Forelimb muscle (tissue), 1 donor: ENCODE results near the gene SPTBN4. TPM values are rescaled to one million over a fixed set of nuclear protein-coding genes. Genes with fewer than 3 reads are reported as not detected.
"Not testable (repeated sequence)": the region's sequence is repeated elsewhere in the genome, so short reads cannot be mapped to it uniquely, and the experiment has no call there.

ENCODE experiments used
- DNase-seq: peaks from one replicate; pipeline ENCODE4 v3.0.0-alpha.2; 2013; ENCODE audit warnings: low read depth
- polyA plus RNA-seq: library from polyadenylated mRNA; unstranded; fragments of 120-200 nt; gene quantifications from one replicate; pipeline ENCODE4 v1.2.1, GENCODE V29; 2013; ENCODE audit not compliant: insufficient read length

Gene SPTBN4
- polyA plus RNA-seq, 1 donor, result 0.33 TPM

DNA sequence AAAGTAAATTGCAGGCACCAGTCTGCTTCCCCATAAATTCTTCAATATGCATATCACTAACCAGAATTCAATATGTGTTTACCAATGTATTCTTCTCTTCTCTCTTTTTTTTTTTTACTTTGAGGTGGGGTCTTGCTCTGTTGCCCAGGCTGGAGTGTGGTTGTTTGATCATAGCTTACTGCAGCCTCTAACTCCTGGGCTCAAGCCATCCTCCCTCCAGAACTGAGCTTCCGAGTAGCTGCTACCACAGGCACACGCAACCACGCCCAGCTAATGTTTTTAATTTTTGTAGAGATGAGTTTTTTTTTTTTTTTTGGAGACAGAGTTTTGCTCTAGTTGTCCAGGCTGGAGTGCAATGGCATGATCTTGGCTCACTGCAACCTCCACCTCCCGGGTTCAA, 151.2 kb downstream of the SPTBN4 start:
- DNase-seq, result no peak

DNA sequence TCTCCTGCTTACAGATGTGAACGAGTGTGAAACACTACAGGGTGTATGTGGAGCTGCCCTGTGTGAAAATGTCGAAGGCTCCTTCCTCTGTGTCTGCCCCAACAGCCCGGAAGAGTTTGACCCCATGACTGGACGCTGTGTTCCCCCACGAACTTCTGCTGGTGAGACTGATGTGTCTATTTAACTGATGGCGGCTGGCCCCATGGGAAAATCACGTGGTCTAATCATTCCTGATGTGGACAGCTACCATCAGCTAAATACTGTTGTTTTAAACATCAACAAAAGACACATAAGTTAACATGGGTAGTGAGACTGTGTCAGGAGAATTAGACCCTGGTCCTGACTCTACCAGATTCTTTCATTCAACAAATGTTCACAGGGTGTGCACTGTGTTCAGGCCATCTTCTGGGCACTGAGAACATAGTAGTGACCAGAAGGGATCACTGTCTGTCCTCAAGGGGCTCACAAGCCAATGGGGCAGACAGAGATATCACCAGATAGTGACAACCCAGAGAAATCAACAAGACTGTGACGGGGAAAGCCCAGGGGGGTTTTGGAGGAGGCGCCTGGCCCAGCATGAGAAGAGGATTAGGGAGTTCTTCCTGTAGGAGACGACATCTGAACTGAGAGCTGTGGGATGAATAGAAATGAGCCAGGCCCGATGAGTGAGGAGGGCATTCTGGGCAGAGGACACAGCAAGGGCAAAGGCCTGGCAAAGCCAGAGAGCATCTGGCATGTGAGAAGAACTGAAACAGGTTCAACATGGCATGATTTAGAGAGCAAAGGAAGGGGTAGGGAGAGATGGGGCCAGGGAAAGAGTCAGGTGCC, 152.7 kb downstream of the SPTBN4 start:
- DNase-seq, result no peak

DNA sequence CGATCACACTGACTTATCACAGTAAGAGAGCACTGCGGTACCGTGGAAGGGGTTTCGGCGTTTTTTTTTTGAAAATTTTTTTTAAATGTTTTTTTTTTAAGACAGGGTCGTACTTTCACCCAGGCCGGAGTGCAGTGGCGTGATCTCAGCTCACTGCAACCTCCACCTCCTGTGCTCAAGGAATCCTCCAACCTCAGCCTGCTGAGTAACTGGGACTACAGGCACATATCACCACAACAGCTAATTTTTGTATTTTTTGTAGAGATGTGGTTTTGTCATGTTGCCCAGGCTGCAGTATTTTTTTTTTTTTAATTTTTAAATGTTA, 153.3 kb downstream of the SPTBN4 start:
- DNase-seq, result no peak

DNA sequence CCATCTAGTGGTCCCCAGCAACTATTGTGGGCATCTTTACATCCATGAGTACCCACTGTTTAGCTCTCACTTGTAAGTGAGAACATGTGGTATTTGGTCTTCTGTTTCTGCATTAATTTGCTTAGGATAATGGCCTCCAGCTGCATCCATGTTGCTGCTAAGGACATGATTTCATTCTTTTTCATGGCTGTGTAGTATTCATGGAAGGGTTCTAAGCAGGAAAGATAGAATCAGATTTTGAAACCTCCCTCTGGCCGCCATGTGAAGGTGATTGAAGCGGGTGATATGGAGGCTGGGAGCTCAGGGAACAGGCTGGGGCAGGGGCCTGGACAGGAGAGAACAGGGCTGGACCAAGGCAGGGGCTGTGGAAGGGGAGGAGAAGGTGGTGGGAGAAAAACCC, 154.5 kb downstream of the SPTBN4 start:
- no peak for DNase-seq

DNA sequence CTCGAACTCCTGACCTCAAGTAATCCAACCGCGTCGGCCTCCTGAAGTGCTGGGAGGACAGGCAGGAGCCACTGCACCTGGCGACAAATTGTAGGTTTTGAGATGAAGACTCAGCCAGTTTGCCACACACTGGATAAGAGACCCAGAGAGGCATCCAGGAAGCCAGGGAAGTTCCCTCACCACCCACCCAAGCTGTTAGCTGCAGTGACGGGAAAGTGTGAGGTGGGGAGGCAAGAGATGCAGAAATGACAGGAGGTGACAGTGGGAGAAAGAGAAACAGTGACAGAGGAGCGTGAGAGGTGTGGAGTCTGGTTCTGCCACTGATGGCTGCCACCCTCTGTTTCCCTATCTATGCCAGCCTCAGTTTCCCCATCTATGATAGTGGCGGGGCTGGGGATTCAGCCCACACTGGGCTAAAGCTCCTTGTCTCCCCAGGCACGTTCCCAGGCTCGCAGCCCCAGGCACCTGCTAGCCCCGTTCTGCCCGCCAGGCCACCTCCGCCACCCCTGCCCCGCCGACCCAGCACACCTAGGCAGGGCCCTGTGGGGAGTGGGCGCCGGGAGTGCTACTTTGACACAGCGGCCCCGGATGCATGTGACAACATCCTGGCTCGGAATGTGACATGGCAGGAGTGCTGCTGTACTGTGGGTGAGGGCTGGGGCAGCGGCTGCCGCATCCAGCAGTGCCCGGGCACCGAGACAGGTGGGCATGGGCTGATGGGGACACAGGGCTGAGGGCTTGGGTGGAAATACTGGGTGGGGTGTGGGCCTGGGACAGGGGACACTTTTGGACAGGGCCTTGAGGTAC, 155.4 kb downstream of the SPTBN4 start:
- no peak for DNase-seq

DNA sequence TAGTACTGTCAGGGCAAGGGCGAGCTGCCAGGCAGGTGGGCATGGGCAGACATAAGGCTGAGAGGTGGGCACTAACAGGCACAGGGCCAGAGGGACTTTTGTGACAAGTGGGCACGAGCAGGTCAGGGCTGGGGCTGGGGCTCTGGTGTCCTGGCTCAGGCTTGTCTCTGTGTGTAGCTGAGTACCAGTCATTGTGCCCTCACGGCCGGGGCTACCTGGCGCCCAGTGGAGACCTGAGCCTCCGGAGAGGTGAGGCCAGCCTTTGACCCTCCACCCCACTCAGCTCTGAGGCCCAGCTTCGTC, 155.9 kb downstream of the SPTBN4 start:
- no peak for DNase-seq

DNA sequence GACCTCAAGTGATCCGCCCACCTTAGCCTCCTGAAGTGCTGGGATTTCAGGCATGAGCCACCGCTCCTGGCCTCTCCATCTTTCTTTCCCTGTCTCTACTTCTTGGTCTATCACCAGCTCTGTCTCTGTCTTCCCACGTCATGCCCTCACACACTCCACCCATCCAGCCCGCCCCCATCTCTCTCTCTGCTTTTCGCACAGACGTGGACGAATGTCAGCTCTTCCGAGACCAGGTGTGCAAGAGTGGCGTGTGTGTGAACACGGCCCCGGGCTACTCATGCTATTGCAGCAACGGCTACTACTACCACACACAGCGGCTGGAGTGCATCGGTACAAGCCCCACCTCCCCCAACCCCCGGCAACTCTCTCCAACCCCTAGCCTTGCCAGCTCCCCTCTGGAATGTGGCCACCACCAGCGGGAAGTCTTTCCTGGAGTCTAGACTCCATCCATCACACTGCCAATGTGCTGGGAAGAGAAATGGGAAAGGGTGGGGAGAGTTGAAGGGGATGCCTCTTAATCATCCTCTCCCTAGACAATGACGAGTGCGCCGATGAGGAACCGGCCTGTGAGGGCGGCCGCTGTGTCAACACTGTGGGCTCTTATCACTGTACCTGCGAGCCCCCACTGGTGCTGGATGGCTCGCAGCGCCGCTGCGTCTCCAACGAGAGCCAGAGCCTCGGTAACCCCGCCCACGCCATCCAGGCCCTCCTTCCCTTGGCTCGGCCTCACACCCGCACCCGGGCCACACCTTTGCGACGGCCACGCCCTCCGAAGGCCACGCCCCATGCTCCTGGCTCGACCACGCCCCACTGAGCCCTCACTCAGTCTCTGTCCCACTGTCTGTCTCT, 156.8 kb downstream of the SPTBN4 start:
- no peak for DNase-seq

DNA sequence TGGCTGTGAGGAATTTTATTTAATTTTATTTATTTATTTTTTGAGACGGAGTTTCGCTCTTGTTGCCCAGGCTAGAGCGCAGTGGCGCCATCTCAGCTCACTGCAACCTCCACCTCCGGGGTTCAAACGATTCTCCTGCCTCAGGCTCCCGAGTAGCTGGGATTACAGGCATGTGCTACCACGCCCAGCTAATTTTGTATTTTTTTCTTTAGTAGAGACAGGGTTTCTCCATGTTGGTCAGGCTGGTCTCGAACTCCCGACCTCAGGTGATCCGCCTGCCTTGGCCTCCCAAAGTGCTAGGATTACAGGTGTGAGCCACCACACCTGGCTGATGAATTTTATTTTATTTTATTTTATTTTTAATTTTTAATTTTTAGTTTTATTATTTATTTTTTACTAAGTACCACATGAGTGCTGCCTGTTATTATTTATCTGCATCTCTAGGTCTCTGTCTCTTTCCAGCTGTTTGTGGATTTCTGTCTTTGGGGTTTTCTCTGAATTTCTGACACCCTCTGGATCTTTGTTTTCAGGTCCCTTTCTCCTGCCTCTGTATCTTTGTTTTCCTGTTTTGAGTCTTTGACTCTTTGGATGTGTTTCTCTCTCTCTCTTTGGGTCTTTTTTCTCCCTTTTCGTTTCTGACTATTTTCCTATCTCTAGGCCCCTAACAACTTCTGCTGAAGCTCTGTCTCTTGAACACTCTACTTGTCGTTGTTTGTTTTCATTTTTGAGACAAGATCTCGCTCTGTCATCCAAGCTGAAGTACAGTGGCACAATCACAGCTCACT, 157.8 kb downstream of the SPTBN4 start:
- DNase-seq, result not testable (repeated sequence)

DNA sequence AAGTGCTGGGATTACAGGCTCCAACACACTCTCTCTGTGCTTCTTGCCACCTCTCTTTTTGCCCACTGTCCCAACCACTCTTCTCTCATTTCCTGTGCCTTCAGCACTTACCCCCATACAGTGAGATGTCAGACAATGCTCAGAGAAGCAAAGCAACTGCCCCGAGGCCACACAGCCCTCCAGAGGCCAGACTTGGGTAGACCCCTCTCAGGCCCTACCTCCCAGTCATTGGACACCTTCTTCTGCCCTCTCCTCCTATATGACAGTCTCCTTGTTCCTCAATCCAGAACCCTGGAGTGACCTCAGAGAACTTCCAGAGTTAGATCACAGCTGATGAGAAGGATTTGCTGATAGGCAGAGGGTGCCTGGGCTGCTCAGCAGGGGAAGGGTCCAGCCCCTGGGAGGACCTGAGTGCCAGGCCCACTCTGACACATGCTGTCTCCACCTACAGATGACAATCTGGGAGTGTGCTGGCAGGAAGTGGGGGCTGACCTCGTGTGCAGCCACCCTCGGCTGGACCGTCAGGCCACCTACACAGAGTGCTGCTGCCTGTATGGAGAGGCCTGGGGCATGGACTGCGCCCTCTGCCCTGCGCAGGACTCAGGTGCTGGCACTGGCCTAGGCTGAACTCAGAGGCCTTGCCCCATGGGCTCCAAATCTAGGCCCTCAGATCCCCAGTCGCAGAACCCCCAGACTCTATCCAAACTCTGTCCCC, 158.8 kb downstream of the SPTBN4 start:
- no peak for DNase-seq

Other genes starting within 250 kb of the SPTBN4 start
- gene TTC9B, start 248.6 kb upstream of the SPTBN4 start, polyA plus RNA-seq, result 0.10 TPM
- gene CCNP, start 240.3 kb upstream of the SPTBN4 start, polyA plus RNA-seq, result 0.65 TPM
- gene AKT2, start 181.7 kb upstream of the SPTBN4 start, polyA plus RNA-seq, result 187 TPM
- 77.2 TPM for gene C19orf47, start 118.6 kb upstream of the SPTBN4 start, polyA plus RNA-seq
- gene PLD3, start 118.3 kb upstream of the SPTBN4 start, polyA plus RNA-seq, result 232 TPM
- 2.5 TPM for gene HIPK4, start 76.8 kb upstream of the SPTBN4 start, polyA plus RNA-seq
- 7.7 TPM for gene PRX, start 53.6 kb upstream of the SPTBN4 start, polyA plus RNA-seq
- gene SERTAD1, start 41.0 kb upstream of the SPTBN4 start, polyA plus RNA-seq, result 5.8 TPM
- 52.9 TPM for gene SERTAD3, start 22.7 kb upstream of the SPTBN4 start, polyA plus RNA-seq
- 32.2 TPM for gene BLVRB, start 1.3 kb upstream of the SPTBN4 start, polyA plus RNA-seq
- 18.3 TPM for gene SHKBP1, start 109.9 kb downstream of the SPTBN4 start, polyA plus RNA-seq
- gene LTBP4, start 134.4 kb downstream of the SPTBN4 start, polyA plus RNA-seq, result 239 TPM
- 32.6 TPM for gene NUMBL, start 223.7 kb downstream of the SPTBN4 start, polyA plus RNA-seq
- gene COQ8B, start 249.9 kb downstream of the SPTBN4 start, polyA plus RNA-seq, result 18.7 TPM